Muscle of back (tissue), 11 donors: ENCODE measurements around the gene ADGRL2. TPM values are rescaled to one million over a fixed set of nuclear protein-coding genes. Genes with fewer than 3 reads are reported as not detected.

Source experiments
- DNase-seq, 3 donors: peaks; one replicate each; pipeline versions ENCODE4 v3.0.0 to v3.0.0-alpha.2; 2013
- polyA plus RNA-seq, 10 donors: library from polyadenylated mRNA; unstranded; fragments of 120-200 nt; gene quantifications; one replicate each; pipeline ENCODE4 v1.2.1, GENCODE V29; 2013; ENCODE audit not compliant: insufficient read length in 10 of 10

Gene ADGRL2
- polyA plus RNA-seq, 10 donors: 60.4 to 122 (median 79.7) TPM

- no peak for DNase-seq
Measured at GRCh38 chr1:81974883-81975555, 174.3 kb downstream of the ADGRL2 start.

- no peak for DNase-seq
Measured at GRCh38 chr1:81976539-81976938, 175.8 kb downstream of the ADGRL2 start.

GRCh38 chr1:81978945-81979344 is 178.2 kb downstream of the ADGRL2 start:
- no peak for DNase-seq

GRCh38 chr1:81982523-81982922 is 181.8 kb downstream of the ADGRL2 start:
- DNase-seq: no peak

GRCh38 chr1:81989524-81989923 is 188.8 kb downstream of the ADGRL2 start:
- no peak for DNase-seq

GRCh38 chr1:81990241-81990640 is 189.5 kb downstream of the ADGRL2 start:
- DNase-seq: no peak

- DNase-seq: no peak
Measured at GRCh38 chr1:81998165-81998564, 197.4 kb downstream of the ADGRL2 start.

- DNase-seq: no peak
Measured at GRCh38 chr1:81999364-81999763, 198.6 kb downstream of the ADGRL2 start.

GRCh38 chr1:82000221-82000620 is 199.5 kb downstream of the ADGRL2 start:
- no peak for DNase-seq

- DNase-seq: no peak
Measured at GRCh38 chr1:82001345-82001744, 200.6 kb downstream of the ADGRL2 start.

- DNase-seq: no peak
Measured at GRCh38 chr1:82007804-82008203, 207.1 kb downstream of the ADGRL2 start.

- DNase-seq: no peak
Measured at GRCh38 chr1:82013702-82014101, 213.0 kb downstream of the ADGRL2 start.

- DNase-seq: no peak
Measured at GRCh38 chr1:82015444-82015843, 214.7 kb downstream of the ADGRL2 start.

GRCh38 chr1:82018319-82018718 is 217.6 kb downstream of the ADGRL2 start:
- DNase-seq: no peak

- DNase-seq: no peak
Measured at GRCh38 chr1:82019508-82019907, 218.8 kb downstream of the ADGRL2 start.

- no peak for DNase-seq
Measured at GRCh38 chr1:82030830-82031229, 230.1 kb downstream of the ADGRL2 start.

- no peak for DNase-seq
Measured at GRCh38 chr1:82032068-82032467, 231.3 kb downstream of the ADGRL2 start.

- no peak for DNase-seq
Measured at GRCh38 chr1:82034812-82035211, 234.1 kb downstream of the ADGRL2 start.
